Liver (tissue), 9 donors: ENCODE results near the gene ASB1. TPM values are rescaled to one million over a fixed set of nuclear protein-coding genes. Genes with fewer than 3 reads are reported as not detected.

Experiments
- DNase-seq: peaks from one replicate; pipeline ENCODE4 v3.0.0-alpha.2; 2017; ENCODE audit warnings: low spot score
- H3K27ac ChIP-seq, 2 donors: one replicate each; pipeline ENCODE4 v1.7.0; 2013; ENCODE audit warnings: inconsistent platforms in 2 of 2, low read length in 2 of 2, control low read depth in 1 of 2, low read depth in 1 of 2, mild to moderate bottlenecking in 1 of 2
- H3K27me3 ChIP-seq, 4 donors: one replicate each; pipeline versions ENCODE4 v1.6.1 to v1.7.0; 2013; ENCODE audit warnings: low read length in 3 of 4, inconsistent platforms in 1 of 4, mild to moderate bottlenecking in 1 of 4, moderate library complexity in 1 of 4; ENCODE audit not compliant: control insufficient read depth in 4 of 4, insufficient read depth in 4 of 4
- H3K36me3 ChIP-seq, 4 donors: one replicate each; pipeline versions ENCODE4 v1.6.1 to v1.7.0; 2013; ENCODE audit warnings: low read length in 3 of 4, mild to moderate bottlenecking in 3 of 4, low read depth in 1 of 4, moderate library complexity in 1 of 4; ENCODE audit not compliant: control insufficient read depth in 4 of 4, insufficient read depth in 3 of 4
- H3K4me1 ChIP-seq, 4 donors: one replicate each; pipeline versions ENCODE4 v1.6.1 to v1.7.0; 2013; ENCODE audit warnings: low read length in 3 of 4, mild to moderate bottlenecking in 3 of 4, moderate library complexity in 1 of 4; ENCODE audit not compliant: control insufficient read depth in 4 of 4, insufficient read depth in 4 of 4
- H3K4me3 ChIP-seq, 3 donors: one replicate each; pipeline versions ENCODE4 v1.6.1 to v1.7.0; 2013; ENCODE audit warnings: low read length in 3 of 3, control low read depth in 1 of 3, low read depth in 1 of 3, mild to moderate bottlenecking in 1 of 3
- H3K9ac ChIP-seq, 2 donors: one replicate each; pipeline ENCODE4 v1.7.0; 2013; ENCODE audit warnings: low read length in 2 of 2, mild to moderate bottlenecking in 2 of 2, moderate library complexity in 2 of 2, control low read depth in 1 of 2, low read depth in 1 of 2
- H3K9me3 ChIP-seq, 4 donors: one replicate each; pipeline versions ENCODE4 v1.6.1 to v1.7.0; 2013; ENCODE audit warnings: low read length in 3 of 4; ENCODE audit not compliant: control insufficient read depth in 4 of 4
- EGR1 ChIP-seq, 2 donors: IDR thresholded peaks; 2 replicates each; pipeline ENCODE4 v1.6.1; 2016 to 2018; ENCODE audit warnings: antibody characterized with exemption in 2 of 2, low read depth in 2 of 2
- FOXA1 ChIP-seq: IDR thresholded peaks from 2 replicates; pipeline ENCODE4 v1.6.1; 2016; ENCODE audit warnings: antibody characterized with exemption
- FOXA2 ChIP-seq: IDR thresholded peaks from 2 replicates; pipeline ENCODE4 v1.6.1; 2016; ENCODE audit warnings: antibody characterized with exemption
- GABPA ChIP-seq, 2 donors: IDR thresholded peaks in 1 of 2; conservative IDR thresholded peaks in 1 of 2; 2 replicates each; pipeline ENCODE4 v1.6.1; 2016; ENCODE audit warnings: antibody characterized with exemption in 2 of 2, mild to moderate bottlenecking in 1 of 2, moderate library complexity in 1 of 2
- HNF4A ChIP-seq, 2 donors: conservative IDR thresholded peaks; 2 replicates each; pipeline ENCODE4 v1.6.1; 2016; ENCODE audit warnings: antibody characterized with exemption in 2 of 2, mild to moderate bottlenecking in 2 of 2
- HNF4G ChIP-seq: IDR thresholded peaks from 2 replicates; pipeline ENCODE4 v1.6.1; 2016; ENCODE audit warnings: antibody characterized with exemption
- JUND ChIP-seq, 2 donors: IDR thresholded peaks; 2 replicates each; pipeline ENCODE4 v1.6.1; 2016; ENCODE audit warnings: antibody characterized with exemption in 2 of 2
- NR2F2 ChIP-seq: IDR thresholded peaks from 2 replicates; pipeline ENCODE4 v1.6.1; 2016; ENCODE audit warnings: antibody characterized with exemption
- RAD21 ChIP-seq, 2 donors: IDR thresholded peaks; 2 replicates each; pipeline ENCODE4 v1.6.1; 2016; ENCODE audit warnings: antibody characterized with exemption in 2 of 2, mild to moderate bottlenecking in 2 of 2
- RXRA ChIP-seq, 2 donors: IDR thresholded peaks; 2 replicates each; pipeline ENCODE4 v1.6.1; 2017 to 2018; ENCODE audit warnings: antibody characterized with exemption in 2 of 2, mild to moderate bottlenecking in 1 of 2
- SP1 ChIP-seq: IDR thresholded peaks from 2 replicates; pipeline ENCODE4 v1.6.1; 2018; ENCODE audit warnings: antibody characterized with exemption, mild to moderate bottlenecking
- TAF1 ChIP-seq: conservative IDR thresholded peaks from 2 replicates; pipeline ENCODE4 v1.6.1; 2016; ENCODE audit warnings: antibody characterized with exemption, mild to moderate bottlenecking
- YY1 ChIP-seq: IDR thresholded peaks from 2 replicates; pipeline ENCODE4 v1.6.1; 2016; ENCODE audit warnings: antibody characterized with exemption, mild to moderate bottlenecking
- WGBS: extraction: QIAGEN DNeasy Blood & Tissue Kit; methylation state at CpG from one replicate; pipeline ENCODE4 v1.1.7; 2013; 5-methylcytosine and 5-hydroxymethylcytosine counted together
- polyA plus RNA-seq, 2 donors: library from polyadenylated mRNA; stranded (reverse) in 1 of 2; unstranded in 1 of 2; fragments of 200-250 nt in 1 of 2; fragments of >200 nt in 1 of 2; fragmentation: Nextera tagmentation in 1 of 2; extraction: Ambion mirVana in 1 of 2; gene quantifications; one replicate each; pipeline versions ENCODE4 v1.2.1 to v1.2.3, GENCODE V29; 2013 to 2015
- total RNA-seq, 2 donors: library from RNA; depleted of rRNA; stranded (reverse); fragments of >200 nt; gene quantifications; one replicate each; pipeline ENCODE4 v1.2.3, GENCODE V29; 2014
- TF ChIP-seq, protein P1 (sequence below): IDR thresholded peaks from 2 replicates; pipeline ENCODE4 v1.6.1; 2016; ENCODE audit warnings: antibody characterized with exemption
- TF ChIP-seq, protein P2 (sequence below): fragments of 150-350 bp; IDR thresholded peaks from 2 replicates; pipeline ENCODE4 v1.5.1; 2017; ENCODE audit warnings: improper control_type of control experiment, low read depth, low read length; ENCODE audit not compliant: missing input control
- TF ChIP-seq, protein P3 (sequence below): IDR thresholded peaks from 2 replicates; pipeline ENCODE4 v1.6.1; 2016; ENCODE audit warnings: antibody characterized with exemption
- TF ChIP-seq, protein P4 (sequence below): IDR thresholded peaks from 2 replicates; pipeline ENCODE4 v1.6.1; 2016; ENCODE audit warnings: antibody characterized with exemption, mild to moderate bottlenecking
- TF ChIP-seq, protein P5 (sequence below): IDR thresholded peaks from 2 replicates; pipeline ENCODE4 v1.6.1; 2016; ENCODE audit warnings: antibody characterized with exemption
- donor health status: healthy.
- donor health status: healthy.
- donor health status: healthy.
- donor health status: healthy.
- donor health status: healthy.

ASB1 gene
- total and polyA plus RNA-seq, 4 donors, result 6.1 to 15.2 (median 10.5) TPM

DNA sequence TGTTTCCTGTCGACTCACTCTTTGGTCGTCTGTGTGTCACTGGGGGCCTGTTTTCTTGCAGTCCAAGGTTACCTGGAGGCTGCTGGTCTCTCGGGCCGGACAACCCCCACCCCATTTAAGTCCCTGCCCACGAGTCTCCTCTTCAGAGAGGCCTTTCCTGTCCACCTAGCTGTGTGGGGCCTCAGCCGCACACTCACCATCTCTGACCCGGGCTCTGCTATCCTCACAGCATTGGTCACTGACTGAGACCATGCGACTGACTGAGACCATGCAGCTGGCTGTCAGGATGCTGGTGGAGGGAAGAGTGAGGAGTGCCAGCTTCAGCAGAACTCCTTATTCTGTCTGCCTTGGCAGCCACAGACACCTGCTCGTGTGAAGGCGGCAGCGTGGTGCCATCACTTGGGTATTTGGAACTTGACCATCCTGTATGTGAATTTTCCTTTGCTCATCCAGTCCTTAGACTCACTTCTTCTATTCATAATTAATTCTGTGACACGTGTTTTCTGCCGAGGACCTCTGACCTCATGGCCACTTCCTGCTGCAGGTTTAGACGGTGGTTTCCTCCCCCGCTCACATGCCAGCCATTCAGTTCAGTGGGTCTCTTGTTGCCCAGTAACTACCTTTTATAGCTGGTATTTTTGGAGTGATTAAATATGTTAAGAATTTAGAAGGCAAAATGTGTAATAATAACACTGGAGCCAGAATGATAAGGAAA, 47.5 kb upstream of the ASB1 start:
- WGBS, result 89% methylated on average over 15 of the region's 15 CpGs
- H3K27ac ChIP-seq, result no peak overlapping the region
- DNase-seq, result no peak
- TF ChIP-seq HNF4G (no peak), HNF4A (conservative IDR thresholded peaks at IDR 0.05) (no peak), EGR1 (IDR thresholded peaks at IDR 0.05; ENCODE audit: low read depth in 2 of 2) (no peak), NR2F2 (no peak), YY1 (no peak), RXRA (IDR thresholded peaks at IDR 0.05) (no peak), FOXA1 (no peak), FOXA2 (no peak), GABPA (IDR thresholded peaks at IDR 0.05 in 1 of 2, conservative IDR thresholded peaks at IDR 0.05 in 1 of 2) (no peak), RAD21 (IDR thresholded peaks at IDR 0.05) (no peak), SP1 (no peak), TAF1 (no peak), JUND (IDR thresholded peaks at IDR 0.05) (no peak)
- TF ChIP-seq, protein P1, sequence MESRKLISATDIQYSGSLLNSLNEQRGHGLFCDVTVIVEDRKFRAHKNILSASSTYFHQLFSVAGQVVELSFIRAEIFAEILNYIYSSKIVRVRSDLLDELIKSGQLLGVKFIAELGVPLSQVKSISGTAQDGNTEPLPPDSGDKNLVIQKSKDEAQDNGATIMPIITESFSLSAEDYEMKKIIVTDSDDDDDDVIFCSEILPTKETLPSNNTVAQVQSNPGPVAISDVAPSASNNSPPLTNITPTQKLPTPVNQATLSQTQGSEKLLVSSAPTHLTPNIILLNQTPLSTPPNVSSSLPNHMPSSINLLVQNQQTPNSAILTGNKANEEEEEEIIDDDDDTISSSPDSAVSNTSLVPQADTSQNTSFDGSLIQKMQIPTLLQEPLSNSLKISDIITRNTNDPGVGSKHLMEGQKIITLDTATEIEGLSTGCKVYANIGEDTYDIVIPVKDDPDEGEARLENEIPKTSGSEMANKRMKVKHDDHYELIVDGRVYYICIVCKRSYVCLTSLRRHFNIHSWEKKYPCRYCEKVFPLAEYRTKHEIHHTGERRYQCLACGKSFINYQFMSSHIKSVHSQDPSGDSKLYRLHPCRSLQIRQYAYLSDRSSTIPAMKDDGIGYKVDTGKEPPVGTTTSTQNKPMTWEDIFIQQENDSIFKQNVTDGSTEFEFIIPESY, result no peak
- TF ChIP-seq, protein P2, sequence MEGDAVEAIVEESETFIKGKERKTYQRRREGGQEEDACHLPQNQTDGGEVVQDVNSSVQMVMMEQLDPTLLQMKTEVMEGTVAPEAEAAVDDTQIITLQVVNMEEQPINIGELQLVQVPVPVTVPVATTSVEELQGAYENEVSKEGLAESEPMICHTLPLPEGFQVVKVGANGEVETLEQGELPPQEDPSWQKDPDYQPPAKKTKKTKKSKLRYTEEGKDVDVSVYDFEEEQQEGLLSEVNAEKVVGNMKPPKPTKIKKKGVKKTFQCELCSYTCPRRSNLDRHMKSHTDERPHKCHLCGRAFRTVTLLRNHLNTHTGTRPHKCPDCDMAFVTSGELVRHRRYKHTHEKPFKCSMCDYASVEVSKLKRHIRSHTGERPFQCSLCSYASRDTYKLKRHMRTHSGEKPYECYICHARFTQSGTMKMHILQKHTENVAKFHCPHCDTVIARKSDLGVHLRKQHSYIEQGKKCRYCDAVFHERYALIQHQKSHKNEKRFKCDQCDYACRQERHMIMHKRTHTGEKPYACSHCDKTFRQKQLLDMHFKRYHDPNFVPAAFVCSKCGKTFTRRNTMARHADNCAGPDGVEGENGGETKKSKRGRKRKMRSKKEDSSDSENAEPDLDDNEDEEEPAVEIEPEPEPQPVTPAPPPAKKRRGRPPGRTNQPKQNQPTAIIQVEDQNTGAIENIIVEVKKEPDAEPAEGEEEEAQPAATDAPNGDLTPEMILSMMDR, result no peak
- TF ChIP-seq, protein P3, sequence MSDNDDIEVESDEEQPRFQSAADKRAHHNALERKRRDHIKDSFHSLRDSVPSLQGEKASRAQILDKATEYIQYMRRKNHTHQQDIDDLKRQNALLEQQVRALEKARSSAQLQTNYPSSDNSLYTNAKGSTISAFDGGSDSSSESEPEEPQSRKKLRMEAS, result no peak
- TF ChIP-seq, protein P4, sequence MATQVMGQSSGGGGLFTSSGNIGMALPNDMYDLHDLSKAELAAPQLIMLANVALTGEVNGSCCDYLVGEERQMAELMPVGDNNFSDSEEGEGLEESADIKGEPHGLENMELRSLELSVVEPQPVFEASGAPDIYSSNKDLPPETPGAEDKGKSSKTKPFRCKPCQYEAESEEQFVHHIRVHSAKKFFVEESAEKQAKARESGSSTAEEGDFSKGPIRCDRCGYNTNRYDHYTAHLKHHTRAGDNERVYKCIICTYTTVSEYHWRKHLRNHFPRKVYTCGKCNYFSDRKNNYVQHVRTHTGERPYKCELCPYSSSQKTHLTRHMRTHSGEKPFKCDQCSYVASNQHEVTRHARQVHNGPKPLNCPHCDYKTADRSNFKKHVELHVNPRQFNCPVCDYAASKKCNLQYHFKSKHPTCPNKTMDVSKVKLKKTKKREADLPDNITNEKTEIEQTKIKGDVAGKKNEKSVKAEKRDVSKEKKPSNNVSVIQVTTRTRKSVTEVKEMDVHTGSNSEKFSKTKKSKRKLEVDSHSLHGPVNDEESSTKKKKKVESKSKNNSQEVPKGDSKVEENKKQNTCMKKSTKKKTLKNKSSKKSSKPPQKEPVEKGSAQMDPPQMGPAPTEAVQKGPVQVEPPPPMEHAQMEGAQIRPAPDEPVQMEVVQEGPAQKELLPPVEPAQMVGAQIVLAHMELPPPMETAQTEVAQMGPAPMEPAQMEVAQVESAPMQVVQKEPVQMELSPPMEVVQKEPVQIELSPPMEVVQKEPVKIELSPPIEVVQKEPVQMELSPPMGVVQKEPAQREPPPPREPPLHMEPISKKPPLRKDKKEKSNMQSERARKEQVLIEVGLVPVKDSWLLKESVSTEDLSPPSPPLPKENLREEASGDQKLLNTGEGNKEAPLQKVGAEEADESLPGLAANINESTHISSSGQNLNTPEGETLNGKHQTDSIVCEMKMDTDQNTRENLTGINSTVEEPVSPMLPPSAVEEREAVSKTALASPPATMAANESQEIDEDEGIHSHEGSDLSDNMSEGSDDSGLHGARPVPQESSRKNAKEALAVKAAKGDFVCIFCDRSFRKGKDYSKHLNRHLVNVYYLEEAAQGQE, result no peak
- TF ChIP-seq, protein P5, sequence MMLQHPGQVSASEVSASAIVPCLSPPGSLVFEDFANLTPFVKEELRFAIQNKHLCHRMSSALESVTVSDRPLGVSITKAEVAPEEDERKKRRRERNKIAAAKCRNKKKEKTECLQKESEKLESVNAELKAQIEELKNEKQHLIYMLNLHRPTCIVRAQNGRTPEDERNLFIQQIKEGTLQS, result no peak
- H3K4me1 ChIP-seq, result peaks cover 0 to 5% (median 0%) of the 10 kb centered on the region in 4 donors
- H3K9me3 ChIP-seq, result no peaks in the 10 kb centered on the region
- no peaks in the 10 kb centered on the region for H3K27me3 ChIP-seq
- no peak overlapping the region for H3K4me3 ChIP-seq
- H3K9ac ChIP-seq, result no peak overlapping the region
- peaks cover 0 to 2% (median under 1%) of the 10 kb centered on the region in 4 donors for H3K36me3 ChIP-seq
